M059J (cell line): ENCODE data around the gene GSTT2. TPM values are rescaled to one million over a fixed set of nuclear protein-coding genes. Genes with fewer than 3 reads are reported as not detected.
"Not testable (repeated sequence)": the region's sequence is repeated elsewhere in the genome, so short reads cannot be mapped to it uniquely, and the experiment has no call there.

ENCODE experiments used
- DNase-seq: peaks from one replicate; pipeline ENCODE4 v3.0.0-alpha.2; 2012; ENCODE audit warnings: low read depth
- total RNA-seq: library from RNA; depleted of rRNA; stranded (reverse); fragments of >200 nt; shearing (Covaris generic); gene quantifications from 2 replicates; pipeline ENCODE4 v1.2.3, GENCODE V29; 2014

GSTT2 gene
- total RNA-seq, 1 experiment from 2014 or later: 0.99 TPM

GRCh38 chr22:23974345-23974744 lies 5.6 kb upstream of the GSTT2 start, which contains the start of gene DDT:
TSS of gene DDT (minus strand) at chr22:23974441. CDS start at chr22:23974414, 27 bp downstream.
- DNase-seq: not testable (repeated sequence)

DNA sequence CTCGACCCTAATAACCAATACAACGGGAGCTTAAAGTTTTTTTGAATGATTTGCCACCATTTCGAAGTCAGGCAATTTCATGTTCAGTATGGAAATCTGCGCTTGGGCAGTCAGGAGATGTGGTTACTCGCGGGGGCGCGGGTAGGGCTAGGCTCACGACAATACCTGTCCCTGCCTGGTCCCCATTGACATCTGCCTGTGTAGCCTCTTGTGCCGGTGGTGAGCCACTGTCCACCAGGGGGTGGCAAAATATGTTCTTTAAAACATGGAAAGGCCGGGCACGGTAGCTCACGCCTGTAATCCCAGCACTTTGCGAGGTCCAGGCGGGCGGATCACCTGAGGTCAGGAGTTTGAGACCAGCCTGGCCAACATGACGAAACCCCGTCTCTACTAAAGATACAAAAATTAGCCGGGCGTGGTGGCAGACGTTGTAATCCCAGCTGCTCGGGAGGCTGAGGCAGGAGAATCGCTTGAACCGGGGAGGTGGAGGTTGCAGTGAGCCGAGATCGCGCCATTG lies 5.0 kb upstream of the GSTT2 start:
- not testable (repeated sequence) for DNase-seq

- not testable (repeated sequence) for DNase-seq
Measured at GRCh38 chr22:23977304-23977703, 2.6 kb upstream of the GSTT2 start.

DNA sequence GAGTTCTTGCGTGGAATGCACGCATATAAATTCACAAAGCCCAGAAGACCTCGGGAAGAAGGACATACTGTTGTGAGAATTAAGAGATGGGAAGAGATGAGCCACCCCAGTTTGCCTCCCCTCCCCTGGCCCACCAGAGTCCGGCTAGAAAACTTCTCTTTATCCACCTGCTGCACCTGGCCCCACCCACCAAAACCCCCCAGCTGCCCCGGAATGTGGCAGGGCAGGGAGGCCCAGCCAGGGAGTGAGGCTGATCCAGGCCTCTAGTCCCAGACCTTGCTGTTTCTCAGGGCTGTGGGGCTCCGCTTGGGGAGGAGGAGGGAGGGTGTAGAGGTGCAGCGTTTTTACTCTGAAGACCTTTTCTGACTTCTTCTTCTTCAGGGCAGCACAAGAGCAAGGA lies 633 bp downstream of the GSTT2 start:
- not testable (repeated sequence) for DNase-seq

GRCh38 chr22:23984430-23984829 lies 4.5 kb downstream of the GSTT2 start:
- peak; percentile 50 for DNase-seq

DNA sequence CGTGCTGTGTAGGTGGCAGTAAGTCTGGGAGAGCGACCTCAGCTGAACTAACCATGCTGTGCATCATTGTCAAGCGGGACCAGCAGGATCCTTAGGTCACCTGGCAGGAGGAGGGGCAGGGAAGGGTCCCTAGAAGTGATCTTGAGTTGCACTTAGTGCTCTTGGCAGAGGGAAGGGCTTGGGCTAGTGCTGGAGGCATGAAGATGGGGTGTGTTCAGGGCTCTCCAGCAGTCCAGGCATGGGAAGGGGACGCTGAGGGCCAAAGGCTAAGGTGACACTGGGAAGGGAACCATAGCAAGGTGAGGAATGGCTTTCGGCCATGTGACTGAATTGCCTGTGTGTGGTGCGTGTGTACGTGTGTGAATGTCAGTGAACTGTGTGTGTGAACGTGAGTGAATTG lies 6.2 kb downstream of the GSTT2 start:
- DNase-seq: not testable (repeated sequence)

DNA sequence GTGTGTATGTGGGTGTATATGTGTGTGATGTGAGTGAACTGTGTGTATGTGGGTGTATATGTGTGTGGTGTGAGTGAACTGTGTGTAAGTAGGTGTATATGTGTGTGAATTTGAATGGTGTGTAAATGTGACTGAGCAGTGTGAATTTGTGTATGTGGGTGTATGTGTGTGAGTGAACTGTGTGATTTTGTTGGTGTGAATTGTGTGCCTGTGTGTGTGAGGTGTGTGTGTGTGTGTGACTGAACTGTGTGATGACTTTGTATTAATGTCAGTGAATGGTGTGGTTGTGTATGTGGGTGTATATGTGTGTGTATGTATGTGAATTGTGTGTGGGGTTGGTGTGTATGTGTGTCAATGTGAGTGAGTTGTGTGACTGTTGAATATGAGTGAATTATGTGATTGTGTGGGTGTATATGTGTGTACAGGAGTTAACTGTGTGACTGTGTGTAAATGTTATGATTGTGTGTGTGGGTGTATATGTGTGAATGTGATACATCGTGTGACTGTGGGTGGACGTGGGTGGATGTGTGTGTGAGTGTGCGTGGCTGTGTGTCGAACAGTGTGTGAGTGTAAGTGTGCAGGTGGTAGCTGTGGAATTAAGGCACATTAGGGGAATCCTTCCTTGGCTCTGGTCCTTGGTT lies 6.7 kb downstream of the GSTT2 start:
- not testable (repeated sequence) for DNase-seq

GRCh38 chr22:23989583-23990244 lies 9.8 kb downstream of the GSTT2 start:
- peak; percentile 30 for DNase-seq

GRCh38 chr22:23993080-23993479 lies 13.1 kb downstream of the GSTT2 start:
- DNase-seq: not testable (repeated sequence)

GRCh38 chr22:23993581-23994177 lies 13.7 kb downstream of the GSTT2 start:
- not testable (repeated sequence) for DNase-seq

DNA sequence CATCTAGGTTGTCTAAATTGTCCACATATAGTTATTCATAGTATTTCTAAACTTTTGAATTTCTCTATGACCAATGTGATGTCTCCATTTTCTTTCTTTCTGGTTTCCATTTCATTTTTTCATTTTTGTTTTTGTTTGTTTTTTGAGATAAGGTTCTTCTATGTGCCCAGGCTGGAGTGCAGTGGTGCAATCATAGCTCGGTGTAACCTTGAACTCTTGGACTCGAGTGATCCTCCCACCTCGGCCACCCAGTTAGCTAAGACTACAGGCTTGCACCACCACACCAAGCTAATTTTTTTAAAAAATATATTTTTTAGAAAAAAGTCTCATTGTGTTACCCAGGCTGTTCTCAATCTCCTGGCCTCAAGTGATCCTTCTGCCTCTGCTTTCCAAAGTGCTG lies 17.2 kb downstream of the GSTT2 start:
- DNase-seq: no peak

- DNase-seq: not testable (repeated sequence)
Measured at GRCh38 chr22:23999779-24000178, 19.8 kb downstream of the GSTT2 start.

- no peak for DNase-seq
Measured at GRCh38 chr22:24001314-24001713, 21.4 kb downstream of the GSTT2 start.

- DNase-seq: no peak
Measured at GRCh38 chr22:24002272-24002671, 22.3 kb downstream of the GSTT2 start.

DNA sequence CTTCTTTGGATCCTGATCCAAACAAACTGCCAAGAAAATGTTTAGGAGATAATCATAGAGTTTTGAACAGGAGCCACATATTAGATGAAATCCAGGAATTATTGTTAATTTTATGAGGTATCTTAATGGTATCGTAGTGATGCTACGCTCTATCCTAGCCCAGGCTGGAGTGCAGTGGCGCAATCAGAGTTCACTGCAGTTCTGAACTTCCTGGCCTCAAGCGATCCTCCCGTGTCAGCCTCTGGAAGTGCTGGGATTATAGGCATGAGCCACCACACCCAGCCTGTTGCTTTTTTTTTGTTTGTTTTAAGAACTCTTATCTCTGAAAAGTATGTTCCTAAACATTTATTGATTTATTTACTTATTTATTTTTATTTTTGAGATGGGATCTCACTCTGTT lies 22.9 kb downstream of the GSTT2 start:
- no peak for DNase-seq

DNA sequence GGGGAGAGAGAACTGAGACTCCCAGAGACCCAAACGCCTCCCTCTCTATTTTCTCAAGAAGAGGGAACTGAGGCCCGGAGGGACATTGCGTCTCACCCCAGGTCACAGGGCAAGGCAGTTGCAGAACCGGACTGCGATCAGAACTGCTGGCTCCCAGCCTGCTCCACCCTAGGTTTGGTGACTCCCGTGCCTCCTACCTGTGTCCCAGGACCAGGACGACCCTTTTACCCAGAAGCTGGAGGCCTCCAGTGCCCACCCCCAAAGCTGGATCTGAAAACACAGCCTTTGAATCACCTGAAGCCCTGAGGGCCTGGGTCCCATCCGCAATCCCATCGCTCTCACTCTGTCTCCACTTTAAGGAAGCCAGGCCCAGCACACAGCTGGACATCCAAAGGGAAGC lies 24.0 kb downstream of the GSTT2 start:
- DNase-seq: no peak

GRCh38 chr22:24005201-24005600 lies 25.3 kb downstream of the GSTT2 start, which contains the start of gene GSTT4:
TSS of gene GSTT4 (minus strand) at chr22:24005453. CDS start at chr22:24005356, 97 bp downstream.
- no peak for DNase-seq

DNA sequence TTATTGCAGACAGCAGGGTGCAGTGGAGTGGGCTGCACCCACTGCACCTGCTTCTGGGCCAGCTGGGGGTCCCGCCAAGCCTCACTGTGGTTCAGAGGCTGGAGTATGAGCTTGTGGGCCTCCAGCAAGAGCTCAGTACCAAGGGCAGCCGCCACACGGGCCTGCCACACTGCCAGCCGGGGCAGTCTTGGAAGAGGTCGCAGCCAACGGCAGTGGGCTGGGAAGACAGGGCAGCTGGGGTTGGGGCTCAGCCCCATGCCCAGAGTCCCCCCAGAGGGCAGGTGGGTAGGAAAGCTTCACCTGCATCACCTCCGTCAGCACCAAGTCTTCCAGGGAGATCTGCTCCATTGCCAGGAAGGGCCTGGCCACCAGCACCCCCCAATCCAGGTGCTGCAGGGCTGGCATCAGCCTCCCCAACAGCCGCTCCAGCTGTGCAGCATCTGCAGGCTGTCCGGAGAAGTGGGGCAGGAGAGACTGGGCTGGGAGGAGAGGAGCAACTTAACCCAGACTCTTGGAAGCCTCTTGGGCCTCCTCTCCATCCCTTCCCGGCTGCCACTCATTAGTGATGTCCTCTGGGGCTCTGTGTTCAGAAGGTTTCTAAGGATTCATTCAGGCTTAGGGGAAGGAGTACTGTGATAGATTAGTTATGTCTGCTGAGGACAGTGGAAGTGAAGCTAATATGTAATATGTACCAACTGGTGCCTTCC lies 26.4 kb downstream of the GSTT2 start:
- DNase-seq: no peak

DNA sequence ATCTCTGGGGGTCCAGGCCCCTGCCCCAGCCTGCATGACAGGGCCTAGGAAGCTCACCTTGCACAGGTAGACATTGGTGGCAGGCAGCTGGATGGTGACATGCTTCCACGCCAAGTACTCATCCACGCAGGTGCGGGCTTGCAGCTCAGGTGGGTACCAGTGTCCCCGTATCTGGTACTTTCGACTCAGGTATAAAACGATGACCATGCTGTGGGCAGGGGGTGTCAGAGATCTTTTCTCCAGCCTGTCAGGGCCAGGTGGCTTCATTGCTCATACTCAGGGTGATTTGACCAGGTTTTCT lies 26.9 kb downstream of the GSTT2 start:
- no peak for DNase-seq

DNA sequence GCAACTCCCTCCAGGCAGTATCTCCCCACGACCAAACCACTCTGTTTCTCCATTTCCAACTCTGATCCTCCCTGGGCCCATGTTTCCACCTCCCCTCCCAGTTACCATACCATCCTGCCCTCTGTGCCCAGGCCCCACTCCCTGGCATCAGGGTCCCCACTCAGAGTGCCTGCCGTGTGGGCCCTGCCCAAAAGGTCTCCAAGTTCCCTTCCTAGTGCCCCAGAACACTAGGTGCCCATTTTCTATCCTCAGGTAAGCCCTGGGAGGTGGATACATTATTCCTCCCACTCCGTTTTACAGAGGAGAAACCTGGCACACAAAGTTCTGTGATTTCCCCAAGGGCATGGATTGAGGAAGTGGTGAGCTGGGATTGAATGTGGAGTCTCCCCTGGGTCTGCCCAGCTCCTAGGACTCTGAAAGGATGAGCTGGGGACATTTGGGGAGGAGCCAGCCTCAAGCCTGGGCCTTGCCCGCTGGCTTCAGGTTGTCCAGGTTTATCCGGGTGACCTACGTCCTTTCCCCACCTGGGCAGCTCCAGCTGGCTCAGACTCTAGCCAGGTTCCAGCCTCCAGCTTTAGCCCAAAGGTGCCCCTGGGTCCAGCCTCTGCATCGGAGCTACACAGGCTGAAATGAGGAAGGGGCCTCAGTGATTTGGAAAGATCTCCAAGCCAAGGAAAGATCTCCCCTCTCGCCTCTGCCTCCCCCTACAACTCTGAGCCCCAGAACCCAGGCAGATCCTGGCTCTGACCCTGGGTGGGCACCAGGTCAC lies 27.5 kb downstream of the GSTT2 start:
- DNase-seq: no peak

- DNase-seq: no peak
Measured at GRCh38 chr22:24008022-24008283, 28.0 kb downstream of the GSTT2 start.
